ENCODE data around the gene PDE6D.

The PDE6D gene

DNA sequence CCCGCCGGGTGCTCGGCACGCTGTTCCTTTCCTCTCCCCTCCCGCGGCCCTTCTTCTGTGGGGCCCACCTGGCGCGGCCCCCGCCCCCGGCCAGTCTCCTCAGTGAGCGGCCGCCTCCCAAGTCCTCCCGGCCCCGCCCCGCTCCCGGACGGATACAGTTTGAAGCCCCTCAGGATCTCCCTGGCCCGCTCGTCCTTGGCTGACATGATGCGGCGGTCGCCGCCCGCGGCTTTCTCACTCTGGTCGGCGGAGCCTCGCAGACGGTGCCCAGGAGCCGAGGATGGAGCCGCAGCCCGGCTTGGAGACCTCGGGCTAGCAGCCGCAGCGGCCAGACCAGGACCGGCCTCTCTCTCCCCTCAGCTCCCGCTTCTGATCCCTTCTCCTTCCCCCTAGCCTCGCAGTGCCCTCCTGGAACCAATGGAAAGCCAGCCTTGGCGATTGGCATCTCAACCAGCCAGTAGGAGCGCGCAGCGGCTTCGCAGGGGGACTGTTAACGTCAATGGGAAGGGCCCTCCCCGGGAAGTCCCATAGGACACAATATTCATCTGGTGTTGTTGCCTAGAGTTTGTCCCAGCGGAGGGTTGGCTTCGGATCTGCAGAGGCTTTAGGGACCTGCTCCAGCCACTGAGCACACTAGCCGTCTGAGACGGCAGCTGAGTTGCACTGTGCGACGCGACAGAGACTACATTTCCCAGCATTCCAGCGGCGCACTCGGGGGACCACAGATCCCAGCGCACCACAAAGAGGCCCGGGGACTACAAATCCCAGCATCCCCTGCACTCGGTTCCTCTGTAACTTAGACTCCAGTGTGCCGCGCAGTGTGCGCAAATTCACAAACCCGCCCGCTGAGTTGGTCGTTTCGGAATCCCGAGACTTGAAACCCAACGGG is at the start of gene PDE6D:
Gene PDE6D (minus strand): TSS at position 374 of the 889 bp plus-strand sequence. CDS start 168 bp downstream, at position 206.
- peak; percentile 99 for DNase-seq (ENCODE audit: low read depth)

- DNase-seq (ENCODE audit: low read depth) = no peak
Observed at GRCh38 chr2:231821908-231822307, 40.8 kb upstream of the PDE6D start.

DNA sequence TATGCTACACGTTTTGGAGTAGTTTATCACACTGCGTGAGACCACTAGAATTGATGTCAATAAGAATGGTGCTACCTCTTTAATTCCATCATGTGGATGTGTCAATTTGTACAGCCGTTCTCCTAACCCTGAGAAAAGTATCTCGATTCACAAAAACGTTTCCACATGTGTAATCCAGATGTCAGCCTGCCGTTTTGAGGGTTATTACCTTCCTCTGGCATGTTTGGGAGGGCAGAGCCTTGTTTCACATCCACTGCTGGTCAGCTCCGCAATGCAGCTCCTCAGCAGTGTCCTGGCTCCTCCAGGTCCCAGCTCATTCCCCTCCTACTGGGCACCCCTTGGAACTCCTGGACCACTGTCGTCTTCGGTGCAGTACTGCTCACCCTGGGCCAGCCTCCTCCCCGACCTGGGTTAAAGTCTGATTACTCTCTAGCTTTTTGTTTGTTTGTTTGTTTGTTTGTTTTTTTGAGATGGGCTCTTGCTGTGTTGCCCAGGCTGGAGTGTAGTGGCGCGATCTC is 39.8 kb upstream of the PDE6D start:
- no peak for DNase-seq (ENCODE audit: low read depth)

GRCh38 chr2:231819447-231820042 is 38.5 kb upstream of the PDE6D start:
- no peak for DNase-seq (ENCODE audit: low read depth)

DNA sequence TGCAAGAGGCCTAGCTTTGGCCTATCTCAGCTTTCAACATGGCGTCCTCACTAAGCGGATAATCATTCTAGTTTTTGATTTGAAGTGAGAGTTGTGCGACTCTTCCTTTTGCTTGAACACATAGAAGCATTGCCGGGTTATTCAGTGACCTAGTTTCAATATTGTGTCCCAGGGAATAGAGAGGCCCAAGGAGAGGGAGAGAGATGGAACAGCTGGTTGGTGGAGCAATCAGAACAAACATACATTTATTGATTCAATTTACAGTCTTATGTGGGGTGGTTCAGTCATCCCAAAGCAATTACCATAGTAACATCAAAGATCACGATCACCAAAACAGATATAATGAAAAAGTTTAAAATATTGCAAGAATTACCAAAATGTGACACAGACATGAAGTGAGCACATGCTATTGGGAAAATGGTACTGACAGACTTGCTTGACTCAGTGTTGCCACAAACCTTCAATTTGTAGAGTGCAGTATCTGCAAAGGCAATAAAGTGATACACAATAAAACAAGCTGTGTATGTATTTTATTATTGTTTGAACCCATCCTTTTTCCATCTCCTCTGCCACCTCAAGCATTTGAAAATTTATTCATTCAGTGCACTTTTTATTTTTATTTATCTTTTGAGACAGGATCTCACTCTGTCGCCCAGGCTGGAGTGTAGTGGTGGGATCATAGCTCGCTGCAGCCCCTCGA is 35.4 kb upstream of the PDE6D start:
- DNase-seq (ENCODE audit: low read depth) = no peak

DNA sequence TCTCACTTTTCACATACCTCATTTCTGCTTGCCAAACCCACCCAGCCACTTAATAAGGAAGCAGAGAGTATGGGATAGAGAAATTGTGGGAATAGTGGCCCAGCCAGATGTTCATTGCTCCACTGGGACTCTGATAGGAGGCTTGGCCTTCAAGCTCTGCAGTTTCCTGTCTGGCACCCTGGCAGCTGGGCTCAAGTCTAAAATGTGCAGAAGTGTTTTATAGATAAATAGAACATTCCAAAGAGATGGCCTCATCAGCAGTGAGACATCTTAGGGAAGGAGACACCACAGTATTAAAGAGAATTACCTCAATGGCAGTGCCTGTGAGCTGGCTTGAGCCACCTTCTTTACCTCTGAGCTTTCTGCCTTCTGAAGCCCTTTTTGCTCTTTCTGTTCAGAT is 29.8 kb upstream of the PDE6D start:
- DNase-seq (ENCODE audit: low read depth) = peak; percentile 78

DNA sequence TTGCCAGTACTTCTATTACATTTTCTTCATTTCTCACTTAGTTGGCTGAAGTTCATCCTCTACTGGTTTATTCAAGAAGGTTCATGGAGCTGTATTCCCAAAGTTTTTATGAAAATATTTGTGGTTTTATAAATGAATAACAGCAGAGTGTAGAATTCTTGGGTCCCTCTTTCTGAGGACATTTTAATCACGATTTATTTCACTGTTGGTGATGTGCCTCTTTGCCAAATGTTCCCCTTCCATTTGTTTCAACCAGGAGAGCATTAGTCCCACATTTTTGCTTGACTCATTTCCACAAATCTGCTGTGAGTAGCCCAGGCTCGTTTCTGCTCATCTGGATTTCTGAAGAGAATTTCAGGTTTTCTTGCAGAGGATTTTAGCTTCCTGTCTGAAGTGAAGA is 25.9 kb upstream of the PDE6D start:
- DNase-seq (ENCODE audit: low read depth) = no peak

- DNase-seq (ENCODE audit: low read depth) = no peak
Observed at GRCh38 chr2:231803501-231804138, 22.5 kb upstream of the PDE6D start.

GRCh38 chr2:231800493-231801091 is 19.5 kb upstream of the PDE6D start:
- DNase-seq (ENCODE audit: low read depth) = peak; percentile 34

GRCh38 chr2:231795525-231796327 is 14.6 kb upstream of the PDE6D start:
- peak; percentile 72 for DNase-seq (ENCODE audit: low read depth)

DNA sequence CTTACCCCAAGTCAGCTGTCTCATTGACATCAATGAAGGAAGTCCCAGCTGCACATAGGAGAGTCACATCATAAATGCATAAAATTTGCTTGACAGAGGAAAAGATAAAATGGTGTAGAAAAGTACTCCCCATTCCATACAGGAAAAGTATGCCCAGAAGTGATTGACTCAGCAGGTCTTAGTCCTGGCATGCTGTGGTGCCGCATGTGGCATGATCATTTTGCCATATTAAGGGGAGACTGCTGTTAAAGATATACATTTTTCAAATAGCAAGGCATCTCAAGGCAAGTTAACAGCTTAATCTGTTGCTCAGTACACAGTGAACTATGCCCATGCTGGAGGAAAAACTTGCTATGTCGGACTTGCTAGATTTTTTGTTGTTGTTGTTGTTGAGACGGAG is 13.3 kb upstream of the PDE6D start:
- DNase-seq (ENCODE audit: low read depth) = no peak

DNA sequence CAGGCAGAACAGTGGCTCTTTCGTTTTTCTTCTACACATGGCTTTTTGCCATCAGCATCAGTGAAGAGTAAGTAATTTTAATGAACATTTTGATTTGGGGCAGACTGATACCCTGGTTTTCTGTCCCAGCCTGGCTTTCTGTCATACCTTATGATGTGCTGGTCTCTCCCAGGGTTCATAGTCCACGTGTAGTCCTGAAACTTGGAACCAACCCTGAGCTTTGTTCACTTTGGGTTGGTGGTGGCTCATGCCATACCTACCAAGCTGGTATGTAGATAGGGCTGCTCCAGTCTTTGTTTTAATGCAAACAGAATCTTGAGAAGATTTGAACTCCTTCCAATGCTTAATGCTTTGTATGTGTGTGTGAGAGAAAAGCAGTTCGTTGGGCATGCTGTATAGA is 10.0 kb upstream of the PDE6D start:
- DNase-seq (ENCODE audit: low read depth) = no peak

GRCh38 chr2:231786917-231787292 is 5.8 kb upstream of the PDE6D start:
- DNase-seq (ENCODE audit: low read depth) = no peak

GRCh38 chr2:231786177-231786916 is 5.3 kb upstream of the PDE6D start, which contains the start of gene COPS7B:
Gene COPS7B (plus strand): TSS chr2:231786445. CDS start chr2:231788571, 2,126 bp downstream.
- DNase-seq (ENCODE audit: low read depth) = peak; percentile 78

DNA sequence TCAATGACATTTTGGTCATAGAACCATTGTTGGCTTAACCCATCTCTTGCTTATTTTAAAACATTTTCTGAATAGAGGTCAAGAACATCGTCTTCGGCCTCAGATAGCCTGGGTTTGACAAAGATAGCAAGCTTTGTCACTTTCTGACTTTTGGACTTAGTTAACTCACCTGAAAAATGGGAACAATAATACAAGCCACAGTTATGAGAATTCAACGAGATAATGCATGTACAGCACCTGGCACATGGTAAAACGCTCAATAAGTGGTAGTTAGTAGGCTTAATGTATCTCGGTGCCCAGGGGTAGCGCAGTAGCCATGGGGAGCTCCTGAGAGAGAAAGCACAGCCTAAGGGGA is 4.7 kb upstream of the PDE6D start:
- no peak for DNase-seq (ENCODE audit: low read depth)

- no peak for DNase-seq (ENCODE audit: low read depth)
Observed at GRCh38 chr2:231785413-231785812, 4.3 kb upstream of the PDE6D start.

DNA sequence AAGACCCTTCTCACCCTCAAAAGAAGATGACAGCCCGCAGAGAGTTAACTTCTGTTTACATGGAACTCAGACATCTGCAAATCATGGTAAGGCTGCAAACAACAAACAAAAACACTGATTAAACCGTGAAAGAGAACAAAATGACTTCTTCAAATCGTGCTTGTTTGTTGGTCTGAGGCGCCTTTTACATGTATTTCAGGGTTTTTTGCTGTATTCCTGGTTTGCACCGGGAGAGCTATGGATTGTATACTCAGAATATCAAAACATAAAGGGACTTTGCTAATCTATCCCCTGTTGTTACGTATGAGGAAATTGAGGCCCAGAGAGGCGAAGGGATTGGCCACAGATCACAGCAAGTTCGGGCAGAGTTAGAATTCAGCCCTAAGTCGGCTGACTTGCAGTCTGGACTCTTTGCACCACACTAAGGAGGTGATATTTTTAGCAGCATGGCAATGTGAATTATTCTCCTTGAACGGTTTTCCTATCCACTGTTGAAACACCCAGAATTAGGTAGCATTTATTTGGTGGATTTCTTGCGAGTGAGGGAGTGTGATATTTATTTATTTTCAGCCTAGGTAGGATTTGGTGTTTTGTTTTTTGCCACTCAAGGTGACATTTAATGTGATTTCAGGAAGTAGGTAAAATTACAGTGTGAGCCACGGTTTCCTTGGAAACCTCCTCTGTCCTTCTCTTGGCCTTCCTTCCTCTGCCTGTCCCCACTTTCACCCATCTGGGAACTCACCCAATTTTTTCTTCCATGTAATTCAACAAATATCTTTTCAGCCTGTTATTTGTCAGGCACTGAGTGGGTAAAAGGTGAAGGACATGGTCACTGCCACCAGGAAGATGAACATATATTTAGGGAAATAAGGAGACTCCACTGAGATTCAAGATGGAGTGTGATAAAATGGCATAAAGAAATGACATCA is 980 bp upstream of the PDE6D start:
- DNase-seq (ENCODE audit: low read depth) = peak; percentile 62

DNA sequence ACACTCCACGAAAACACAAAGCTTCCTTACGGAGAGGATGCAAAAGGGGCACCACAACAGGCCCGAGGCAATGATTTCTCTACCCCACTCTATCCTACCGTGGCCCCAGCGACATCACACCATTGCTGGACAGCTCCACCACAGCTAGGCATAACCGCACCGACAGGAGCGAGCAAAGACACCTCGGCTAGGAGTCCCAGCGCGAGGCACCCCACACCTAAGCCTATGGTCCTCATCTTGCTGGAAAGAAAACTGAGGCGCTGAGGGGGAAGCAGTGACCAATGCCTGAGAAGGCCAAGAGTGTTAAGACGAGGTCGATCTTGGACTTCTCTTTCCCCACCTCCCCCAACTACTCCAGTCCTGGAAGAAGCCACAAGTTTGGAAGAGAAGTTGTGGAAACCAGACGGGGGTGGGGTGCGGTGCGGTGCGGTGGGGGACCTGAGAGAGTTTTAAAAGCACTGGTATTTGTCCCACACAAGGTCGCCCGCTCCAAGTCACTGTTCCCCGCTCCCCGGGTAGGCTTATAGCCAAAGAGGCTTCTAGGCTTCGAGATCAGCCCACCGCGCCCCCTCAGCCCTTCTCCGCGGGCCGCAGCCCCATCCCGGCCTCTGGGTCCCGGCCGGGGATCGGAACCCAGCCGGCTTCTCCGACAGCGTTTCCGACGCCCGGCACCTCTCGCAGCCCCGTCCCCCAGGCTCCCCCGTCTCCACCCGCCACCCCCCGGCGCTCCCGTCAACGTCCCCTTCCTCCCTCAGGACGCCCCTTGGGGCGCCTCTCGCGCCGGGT is 766 bp downstream of the PDE6D start:
- peak; percentile 22 for DNase-seq (ENCODE audit: low read depth)

All from amniotic epithelial cell (primary cell).